Ovary (tissue), 9 donors: ENCODE results near the gene PARD3. TPM values are rescaled to one million over a fixed set of nuclear protein-coding genes. Genes with fewer than 3 reads are reported as not detected.

ENCODE experiments used
- DNase-seq, 5 donors: peaks; one replicate each; pipeline ENCODE4 v3.0.0-alpha.2; 2019 to 2020
- H3K27ac ChIP-seq, 2 donors: fragments of 200-600 bp; one replicate each; pipeline versions ENCODE4 v1.5.1 to v1.8.0; 2019 to 2022
- H3K27me3 ChIP-seq: fragments of 200-600 bp; one replicate; pipeline ENCODE4 v1.8.0; 2022
- H3K36me3 ChIP-seq: fragments of 200-600 bp; sonication (generic); one replicate; pipeline ENCODE4 v1.5.1; 2019
- H3K4me1 ChIP-seq: one replicate; pipeline ENCODE4 v1.8.1; 2013; ENCODE audit warnings: mild to moderate bottlenecking, moderate library complexity; ENCODE audit not compliant: insufficient read depth
- H3K4me3 ChIP-seq: fragments of 200-600 bp; sonication (generic); one replicate; pipeline ENCODE4 v1.5.1; 2017
- H3K9me3 ChIP-seq, 2 donors: fragments of 200-600 bp in 1 of 2; sonication (generic) in 1 of 2; one replicate each; pipeline versions ENCODE4 v1.5.1 to v1.8.1; 2013 to 2019; ENCODE audit warnings: mild to moderate bottlenecking in 1 of 2, moderate library complexity in 1 of 2
- EP300 ChIP-seq: sonication (generic); formaldehyde crosslinking; IDR thresholded peaks from one replicate; pipeline ENCODE4 v1.6.1; 2017; ENCODE audit warnings: antibody characterized with exemption
- POLR2A ChIP-seq: fragments of 450-650 bp; IDR thresholded peaks from one replicate; pipeline ENCODE4 v1.6.1; 2017; ENCODE audit warnings: antibody characterized with exemption, mild to moderate bottlenecking, moderate library complexity
- WGBS, 3 donors: extraction: QIAGEN DNeasy Blood & Tissue Kit in 1 of 3; methylation state at CpG; one replicate each; pipeline versions ENCODE4 v1.1.5 to v1.1.7; 2013 to 2017; 5-methylcytosine and 5-hydroxymethylcytosine counted together
- intact Hi-C, 4 donors: fragments of 100-400 bp; cut with DNase I; formaldehyde crosslinking; loops; one replicate each; pipeline versions ENCODE4 v1.11.0 to v1.15.1; 2022 to 2023
- polyA plus RNA-seq, 2 donors: library from polyadenylated mRNA; stranded (reverse); fragments of 200-250 nt in 1 of 2; fragments of 350-450 nt in 1 of 2; fragmentation: Illumina TruSeq in 1 of 2; extraction: RNeasy Lipid Tissue Mini Kit (QIAGEN cat#74804) in 1 of 2; gene quantifications; one replicate each; pipeline ENCODE4 v1.2.3, GENCODE V29; 2013 to 2014
- total RNA-seq, 7 donors: library from RNA; depleted of rRNA in 2 of 7; stranded (reverse); fragments of >200 nt in 2 of 7; fragmentation: NEBNext Ultra II Directional in 3 of 7; extraction: Animal tissue kit (Norgen Biotek cat#: 25700) in 3 of 7; gene quantifications; one replicate each; pipeline versions ENCODE4 v1.1.0 to v1.2.4, GENCODE V29; 2016 to 2023
- TF ChIP-seq, protein P1 (sequence below), 3 donors: fragments of 450-650 bp in 2 of 3; fragments of 200-600 bp in 1 of 3; IDR thresholded peaks; one replicate each; pipeline versions ENCODE4 v1.5.1 to v1.8.0; 2016 to 2022; ENCODE audit warnings: antibody characterized with exemption in 3 of 3, mild to moderate bottlenecking in 1 of 3
- donor health status: DM: no; HTN: no; CAD: no; lungs with moderate emphysema.
- donor health status: DM: no; HTN: no; CAD: no.
- donor health status: Bipolar disorder and iron deficiency.
- donor health status: DM: yes; HTN: yes; CAD: no.
- donor health status: DM: no; HTN: no; CAD: no.
- donor health status: DM: yes; HTN: yes; CAD: no.

The PARD3 gene
- total and polyA plus RNA-seq, 9 donors: 31.8 to 92.3 (median 67.1) TPM

DNA sequence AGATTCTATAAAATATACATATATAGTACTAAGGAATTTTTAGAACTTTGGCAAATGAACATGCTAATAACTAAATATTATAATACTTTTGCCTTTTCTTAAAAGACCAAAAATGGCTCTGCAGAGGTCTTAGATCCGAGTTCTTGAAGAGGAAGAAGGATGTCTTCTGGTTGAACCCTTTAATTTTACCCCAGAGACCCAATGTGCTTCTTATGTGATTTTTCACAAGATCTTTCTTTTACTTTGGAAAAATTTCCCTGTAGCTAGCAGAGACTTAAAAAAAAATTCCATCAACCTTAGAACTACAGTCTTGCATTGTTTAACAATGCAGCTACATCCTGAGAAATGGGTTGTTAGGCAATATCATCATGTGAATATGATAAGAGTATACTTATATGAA, 663.2 kb downstream of the PARD3 start:
- H3K9me3 ChIP-seq: no peaks in the 10 kb centered on the region
- no peaks in the 10 kb centered on the region for H3K36me3 ChIP-seq
- no peak for DNase-seq
- no peak overlapping the region for H3K27ac ChIP-seq
- intact Hi-C loops: no loop called here
- no peak overlapping the region for H3K4me3 ChIP-seq
- H3K4me1 ChIP-seq: peaks cover 6% of the 10 kb centered on the region
- 87 to 96% (median 96%) methylated on average over 1 of the region's 1 CpG for WGBS, 3 donors
- no peak for TF ChIP-seq EP300
- TF ChIP-seq, protein P1, sequence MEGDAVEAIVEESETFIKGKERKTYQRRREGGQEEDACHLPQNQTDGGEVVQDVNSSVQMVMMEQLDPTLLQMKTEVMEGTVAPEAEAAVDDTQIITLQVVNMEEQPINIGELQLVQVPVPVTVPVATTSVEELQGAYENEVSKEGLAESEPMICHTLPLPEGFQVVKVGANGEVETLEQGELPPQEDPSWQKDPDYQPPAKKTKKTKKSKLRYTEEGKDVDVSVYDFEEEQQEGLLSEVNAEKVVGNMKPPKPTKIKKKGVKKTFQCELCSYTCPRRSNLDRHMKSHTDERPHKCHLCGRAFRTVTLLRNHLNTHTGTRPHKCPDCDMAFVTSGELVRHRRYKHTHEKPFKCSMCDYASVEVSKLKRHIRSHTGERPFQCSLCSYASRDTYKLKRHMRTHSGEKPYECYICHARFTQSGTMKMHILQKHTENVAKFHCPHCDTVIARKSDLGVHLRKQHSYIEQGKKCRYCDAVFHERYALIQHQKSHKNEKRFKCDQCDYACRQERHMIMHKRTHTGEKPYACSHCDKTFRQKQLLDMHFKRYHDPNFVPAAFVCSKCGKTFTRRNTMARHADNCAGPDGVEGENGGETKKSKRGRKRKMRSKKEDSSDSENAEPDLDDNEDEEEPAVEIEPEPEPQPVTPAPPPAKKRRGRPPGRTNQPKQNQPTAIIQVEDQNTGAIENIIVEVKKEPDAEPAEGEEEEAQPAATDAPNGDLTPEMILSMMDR (IDR thresholded peaks at IDR 0.05): no peak
- no peak for TF ChIP-seq POLR2A
- H3K27me3 ChIP-seq: no peaks in the 10 kb centered on the region

DNA sequence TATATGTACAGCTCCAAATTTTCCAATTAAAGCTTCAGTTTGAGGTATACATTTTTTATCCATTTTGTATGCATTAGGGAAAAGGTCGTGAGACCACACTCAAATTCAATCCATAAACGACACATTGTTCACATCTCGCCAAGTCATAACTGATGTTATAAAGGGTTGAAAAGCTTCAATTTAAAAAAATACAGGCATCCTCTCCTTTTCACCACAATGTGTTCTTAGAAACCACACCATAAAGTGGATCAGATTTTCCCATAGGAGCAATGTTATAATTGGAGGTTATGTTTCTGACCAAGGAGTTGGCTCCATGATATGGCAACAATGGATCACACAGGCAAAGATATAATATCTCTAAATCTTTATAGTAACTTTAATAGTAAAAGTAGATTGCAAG, 663.6 kb downstream of the PARD3 start:
- no peaks in the 10 kb centered on the region for H3K27me3 ChIP-seq
- TF ChIP-seq POLR2A (no peak), EP300 (no peak)
- TF ChIP-seq, protein P1 (IDR thresholded peaks at IDR 0.05): no peak
- DNase-seq: no peak

DNA sequence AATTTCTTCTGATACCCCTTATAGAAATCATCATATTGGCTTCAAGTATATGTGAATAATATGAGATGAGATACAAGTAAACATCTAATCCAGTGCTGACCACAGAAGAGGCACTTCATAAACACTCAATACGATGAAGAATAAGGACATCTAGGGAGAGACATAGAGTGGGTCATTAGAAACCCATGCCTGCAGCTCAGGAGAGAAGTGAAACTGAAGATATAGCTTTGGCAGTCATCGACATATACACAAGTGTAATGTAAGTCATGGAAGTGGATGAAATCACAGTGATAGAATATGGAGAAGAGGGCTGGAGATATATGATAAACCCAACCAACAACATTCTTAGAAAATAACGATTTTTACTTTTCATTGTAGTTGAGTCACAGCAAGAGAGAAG, 665.0 kb downstream of the PARD3 start:
- no peaks in the 10 kb centered on the region for H3K27me3 ChIP-seq
- no peak for DNase-seq
- TF ChIP-seq, protein P1 (IDR thresholded peaks at IDR 0.05): no peak
- TF ChIP-seq POLR2A (no peak), EP300 (no peak)
- no peaks in the 10 kb centered on the region for H3K9me3 ChIP-seq
- WGBS, 3 donors: 92 to 95% (median 95%) methylated on average over 3 of the region's 3 CpGs
- no peaks in the 10 kb centered on the region for H3K36me3 ChIP-seq
- intact Hi-C loops: no loop called here
- no peak overlapping the region for H3K4me3 ChIP-seq
- no peak overlapping the region for H3K27ac ChIP-seq
- H3K4me1 ChIP-seq: peaks cover 6% of the 10 kb centered on the region

More for the DNA sequence above, 663.6 kb downstream of the PARD3 start:
- 93 to 95% (median 94%) methylated on average over 3 of the region's 3 CpGs for WGBS, 3 donors
- no peaks in the 10 kb centered on the region for H3K9me3 ChIP-seq
- no peaks in the 10 kb centered on the region for H3K36me3 ChIP-seq
- no peak overlapping the region for H3K27ac ChIP-seq
- H3K4me1 ChIP-seq: peaks cover 4% of the 10 kb centered on the region
- intact Hi-C loops: no loop called here
- H3K4me3 ChIP-seq: no peak overlapping the region

DNA sequence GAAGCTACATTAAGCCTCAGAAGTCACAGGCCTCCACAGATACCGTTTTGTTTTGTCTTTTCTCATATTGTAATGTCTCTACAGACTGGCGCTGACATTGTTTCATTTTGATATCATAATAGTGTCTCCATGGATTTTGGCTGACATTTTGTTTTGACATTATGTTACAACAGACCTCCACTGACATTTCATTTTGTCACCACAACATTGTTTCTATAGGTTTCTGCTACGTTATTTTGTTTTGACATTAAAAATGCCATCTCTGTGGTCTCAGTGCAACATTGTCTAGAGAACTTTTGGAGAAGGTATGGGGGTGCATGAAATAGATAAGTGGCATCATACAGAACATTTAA, 666.8 kb downstream of the PARD3 start:
- no peak for DNase-seq

More for the DNA sequence above, 666.8 kb downstream of the PARD3 start:
- no peak overlapping the region for H3K27ac ChIP-seq
- no peaks in the 10 kb centered on the region for H3K36me3 ChIP-seq
- WGBS, 3 donors: 20 to 55% (median 35%) methylated on average over 3 of the region's 3 CpGs
- H3K4me3 ChIP-seq: no peak overlapping the region
- H3K4me1 ChIP-seq: peaks cover 6% of the 10 kb centered on the region
- intact Hi-C loops: no loop called here
- H3K27me3 ChIP-seq: no peaks in the 10 kb centered on the region
- no peaks in the 10 kb centered on the region for H3K9me3 ChIP-seq
- no peak for TF ChIP-seq POLR2A
- TF ChIP-seq, protein P1 (IDR thresholded peaks at IDR 0.05): no peak
- TF ChIP-seq EP300: no peak
